MM.1S (cell line): Measurements from ENCODE around the gene ABCB6.

Source experiments
- DNase-seq: peaks from one replicate; pipeline ENCODE4 v3.0.0-alpha.2; 2015
- H2AFZ ChIP-seq: fragments of 300-600 bp; sonication (generic); 2 replicates; pipeline ENCODE4 v1.6.0; 2016; ENCODE audit warnings: antibody characterized with exemption, low read length
- H3F3A ChIP-seq: fragments of 300-600 bp; sonication (generic); 2 replicates; pipeline ENCODE4 v1.6.1; 2016; ENCODE audit warnings: mild to moderate bottlenecking, antibody characterized with exemption, low read length, moderate library complexity, mixed read lengths; ENCODE audit not compliant: insufficient read depth
- H3K27ac ChIP-seq: fragments of 300-600 bp; sonication (generic); 2 replicates; pipeline ENCODE4 v1.5.1; 2016; ENCODE audit warnings: mild to moderate bottlenecking, low read length
- H3K27me3 ChIP-seq: fragments of 300-600 bp; sonication (generic); replicated peaks from 2 replicates; pipeline ENCODE4 v1.6.0; 2016; ENCODE audit warnings: low read length; ENCODE audit not compliant: insufficient read depth
- H3K36me3 ChIP-seq: fragments of 300-600 bp; sonication (generic); replicated peaks from 2 replicates; pipeline ENCODE4 v1.6.1; 2016; ENCODE audit warnings: mild to moderate bottlenecking, low read length, mixed read lengths; ENCODE audit not compliant: insufficient read depth
- H3K4me1 ChIP-seq: fragments of 300-600 bp; sonication (generic); 2 replicates; pipeline ENCODE4 v1.6.1; 2016; ENCODE audit warnings: low read length, mixed read lengths
- H3K4me2 ChIP-seq: fragments of 300-600 bp; sonication (generic); 2 replicates; pipeline ENCODE4 v1.6.0; 2016; ENCODE audit warnings: low read depth, low read length
- H3K4me3 ChIP-seq: fragments of 300-600 bp; sonication (generic); 2 replicates; pipeline ENCODE4 v1.5.1; 2016; ENCODE audit warnings: low read length, mixed read lengths
- H3K79me2 ChIP-seq: fragments of 300-600 bp; sonication (generic); 2 replicates; pipeline ENCODE4 v1.6.1; 2016; ENCODE audit warnings: mixed run types, low read length, mixed read lengths
- H3K9ac ChIP-seq: fragments of 300-600 bp; sonication (generic); 2 replicates; pipeline ENCODE4 v1.6.1; 2016; ENCODE audit warnings: low read length, mixed read lengths
- H3K9me2 ChIP-seq: fragments of 300-600 bp; sonication (generic); replicated peaks from 2 replicates; pipeline ENCODE4 v1.6.1; 2016; ENCODE audit warnings: mild to moderate bottlenecking, low read length, mixed read lengths; ENCODE audit not compliant: insufficient read depth
- H3K9me3 ChIP-seq: fragments of 300-600 bp; sonication (generic); replicated peaks from 2 replicates; pipeline ENCODE4 v1.6.1; 2016; ENCODE audit warnings: mild to moderate bottlenecking, low read length, mixed read lengths; ENCODE audit not compliant: insufficient read depth
- H4K20me1 ChIP-seq: fragments of 300-600 bp; sonication (generic); 2 replicates; pipeline ENCODE4 v1.6.1; 2016; ENCODE audit warnings: mild to moderate bottlenecking, low read length, moderate library complexity, mixed read lengths; ENCODE audit not compliant: insufficient read depth
- CTCF ChIP-seq: fragments of 300-600 bp; sonication (generic); IDR thresholded peaks from 2 replicates; pipeline ENCODE4 v1.5.1; 2016; ENCODE audit warnings: antibody characterized with exemption, low read length, mixed read lengths
- EZH2 ChIP-seq: fragments of 300-600 bp; sonication (generic); optimal IDR thresholded peaks from 2 replicates; pipeline ENCODE3; 2017; ENCODE audit warnings: low read depth, mild to moderate bottlenecking, antibody characterized with exemption, low read length, mixed read lengths
- EZH2phosphoT487 ChIP-seq: fragments of 300-600 bp; sonication (generic); IDR thresholded peaks from 2 replicates; pipeline ENCODE4 v1.6.1; 2018; ENCODE audit warnings: antibody characterized with exemption, low read length

The ABCB6 gene

DNA sequence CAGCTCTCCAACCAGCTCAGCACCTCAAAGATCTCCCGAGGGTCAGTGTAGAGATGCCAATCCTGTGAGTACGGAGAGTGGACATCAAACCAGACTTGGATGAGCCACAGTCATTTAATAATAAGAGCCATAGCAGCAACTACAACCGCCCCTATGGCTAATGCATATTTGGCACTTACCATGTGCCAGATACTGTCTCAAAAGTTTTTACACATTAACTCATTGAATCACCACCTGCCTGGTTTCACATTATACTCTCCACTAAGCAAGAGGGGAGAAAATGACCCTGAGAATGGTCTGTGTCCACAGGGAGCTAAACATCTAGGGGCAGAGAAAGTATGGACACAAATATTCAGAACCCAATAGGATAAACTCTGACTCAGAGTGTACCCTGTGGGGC is 44.6 kb downstream of the ABCB6 start:
- Histone ChIP-seq H3K79me2 (peaks cover 38% of the 10 kb centered on the region), H3K27me3 (no peaks in the 10 kb centered on the region), H3K27ac (no peak overlapping the region), H3K9me3 (no peaks in the 10 kb centered on the region), H3K9me2 (no peaks in the 10 kb centered on the region), H3K4me3 (no peak overlapping the region), H3K4me2 (no peak overlapping the region), H4K20me1 (no peaks in the 10 kb centered on the region), H3K4me1 (peaks cover 10% of the 10 kb centered on the region; the same call in 1 of the 2 replicates), H3K9ac (no peak overlapping the region), H2AFZ (no peak overlapping the region), H3F3A (peaks cover 22% of the 10 kb centered on the region), H3K36me3 (peaks cover 3% of the 10 kb centered on the region; the same call in 1 of the 2 replicates)
- DNase-seq, result no peak
- TF ChIP-seq CTCF (no peak), EZH2phosphoT487 (no peak), EZH2 (no peak)

DNA sequence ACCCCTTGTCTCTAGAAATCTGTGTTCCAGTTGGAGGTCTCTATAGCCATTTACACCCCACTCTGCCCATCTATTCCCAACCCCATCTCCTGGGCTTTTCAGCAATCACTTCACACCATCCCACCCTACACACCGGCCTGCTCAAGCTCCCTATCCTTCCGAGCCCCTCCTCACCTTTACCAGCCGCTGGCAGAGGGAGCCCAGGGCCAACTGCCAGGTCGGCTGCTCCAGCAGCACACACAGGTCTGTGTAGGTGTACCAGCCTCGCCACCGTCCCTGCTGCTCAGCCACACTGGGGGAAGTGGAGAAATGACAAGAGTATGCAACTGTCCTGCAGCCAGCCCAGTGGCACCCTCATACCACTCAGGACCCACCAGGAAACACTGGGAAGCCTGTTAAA is 45.6 kb downstream of the ABCB6 start:
- Histone ChIP-seq H3K9me3 (no peaks in the 10 kb centered on the region), H4K20me1 (no peaks in the 10 kb centered on the region), H3K27me3 (no peaks in the 10 kb centered on the region), H3K36me3 (peaks cover 3% of the 10 kb centered on the region; the same call in 1 of the 2 replicates), H3F3A (peaks cover 22% of the 10 kb centered on the region), H3K4me2 (no peak overlapping the region), H2AFZ (no peak overlapping the region), H3K4me3 (no peak overlapping the region), H3K27ac (no peak overlapping the region), H3K9ac (no peak overlapping the region), H3K79me2 (peaks cover 30% of the 10 kb centered on the region), H3K9me2 (no peaks in the 10 kb centered on the region), H3K4me1 (0 out of 2 replicates have a peak, but pooled peaks cover 6% of the 10 kb centered on the region)
- DNase-seq, result no peak
- TF ChIP-seq CTCF, result no peak
- TF ChIP-seq EZH2, result no peak

- H3K36me3 ChIP-seq, result peaks cover 3% of the 10 kb centered on the region; the same call in 1 of the 2 replicates
- no peak overlapping the region for H2AFZ ChIP-seq
- no peak for DNase-seq
- H3K4me1 ChIP-seq, result 0 out of 2 replicates have a peak, but pooled peaks cover 6% of the 10 kb centered on the region
- H3K79me2 ChIP-seq, result peaks cover 30% of the 10 kb centered on the region
- TF ChIP-seq EZH2phosphoT487, result no peak
- no peak for TF ChIP-seq EZH2
- TF ChIP-seq CTCF, result no peak
- no peak overlapping the region for H3K4me2 ChIP-seq
- H3K27me3 ChIP-seq, result no peaks in the 10 kb centered on the region
- no peak overlapping the region for H3K9ac ChIP-seq
- H3K9me2 ChIP-seq, result no peaks in the 10 kb centered on the region
- H4K20me1 ChIP-seq, result no peaks in the 10 kb centered on the region
- no peaks in the 10 kb centered on the region for H3K9me3 ChIP-seq
- peaks cover 18% of the 10 kb centered on the region for H3F3A ChIP-seq
- H3K4me3 ChIP-seq, result no peak overlapping the region
- H3K27ac ChIP-seq, result no peak overlapping the region
Observed at GRCh38 chr2:219172231-219173154, 46.3 kb downstream of the ABCB6 start.
